Endothelial cell of umbilical vein (primary cell): ENCODE measurements around the gene SETD6. TPM values are rescaled to one million over a fixed set of nuclear protein-coding genes. Genes with fewer than 3 reads are reported as not detected.

ENCODE experiments used
- BruUV-seq: library from RNA; stranded (reverse); fragments of 400-500 nt; replicated peaks from 2 replicates; lab custom pipeline; 2021; lab: Mats Ljungman, UMichigan
- CTCF ChIA-PET: fragments of 300-600, 350-600 bp; sonication (Branson Sonifier 250); formaldehyde crosslinking; loops from one replicate; lab custom pipeline; 2021; ENCODE audit warnings: antibody characterized with exemption, inconsistent platforms; lab: Charles Lee
- POLR2A ChIA-PET: fragments of 300-600, 350-600 bp; sonication (Branson Sonifier 250); formaldehyde crosslinking; loops from one replicate; lab custom pipeline; 2021; ENCODE audit warnings: antibody characterized with exemption, inconsistent platforms; lab: Charles Lee
- DNase-seq: peaks from one replicate; pipeline ENCODE4 v3.0.0-alpha.2; 2011; ENCODE audit warnings: low read depth, low spot score
- FAIRE-seq: peaks from 2 replicates; lab custom pipeline; 2011; peaks lifted over from hg19 to GRCh38; lab: Jason Lieb, UNC
- H2AFZ ChIP-seq: 2 replicates; pipeline ENCODE4 v1.6.0; 2012; ENCODE audit warnings: low read depth, low read length, control low read depth, inconsistent platforms
- H3K27ac ChIP-seq: 2 replicates; pipeline ENCODE4 v1.5.1; 2011; ENCODE audit warnings: low read depth, mild to moderate bottlenecking, control low read depth, low read length, moderate library complexity; ENCODE audit not compliant: insufficient read depth
- H3K27me3 ChIP-seq, 2 experiments: 2 replicates each; pipeline versions ENCODE4 v1.6.0 to v1.6.1; 2011; ENCODE audit warnings: low read length in 2 of 2, mixed read lengths in 1 of 2; ENCODE audit not compliant: control insufficient read depth in 2 of 2, insufficient read depth in 2 of 2
- H3K36me3 ChIP-seq, 2 experiments: 2 replicates in 1 of 2; 3 replicates in 1 of 2; pipeline ENCODE4 v1.5.1; 2011; ENCODE audit warnings: low read length in 2 of 2, mild to moderate bottlenecking in 1 of 2, moderate library complexity in 1 of 2; ENCODE audit not compliant: control insufficient read depth in 2 of 2, insufficient read depth in 2 of 2; ENCODE audit errors: extremely low read depth in 1 of 2
- H3K4me1 ChIP-seq: 3 replicates; pipeline ENCODE4 v1.5.1; 2011; ENCODE audit warnings: mild to moderate bottlenecking, low read length; ENCODE audit not compliant: control insufficient read depth, insufficient read depth; ENCODE audit errors: extremely low read depth
- H3K4me2 ChIP-seq: 2 replicates; pipeline ENCODE4 v1.6.1; 2011; ENCODE audit warnings: low read length, control low read depth, mixed read lengths; ENCODE audit not compliant: insufficient read depth
- H3K4me3 ChIP-seq, 3 experiments: fragments of 200-600 bp in 1 of 3; sonication (generic), shearing (Covaris generic) in 1 of 3; replicated peaks in 1 of 3; 2 replicates each; pipeline ENCODE4 v1.5.1; 2011 to 2016; ENCODE audit warnings: control low read depth in 3 of 3, low read length in 3 of 3, mild to moderate bottlenecking in 2 of 3, inconsistent platforms in 1 of 3, low read depth in 1 of 3, moderate library complexity in 1 of 3; ENCODE audit not compliant: insufficient read depth in 1 of 3
- H3K79me2 ChIP-seq: 2 replicates; pipeline ENCODE4 v1.6.0; 2012; ENCODE audit warnings: low read length, inconsistent platforms; ENCODE audit not compliant: control insufficient read depth, insufficient read depth
- H3K9ac ChIP-seq: replicated peaks from 2 replicates; pipeline ENCODE3; 2011; ENCODE audit warnings: low read length, control low read depth; ENCODE audit not compliant: insufficient read depth; ENCODE audit errors: extremely low read depth
- H3K9me1 ChIP-seq: replicated peaks from 3 replicates; pipeline ENCODE4 v1.6.0; 2011; ENCODE audit warnings: mild to moderate bottlenecking, low read length; ENCODE audit not compliant: control insufficient read depth, insufficient read depth; ENCODE audit errors: extremely low read depth
- H3K9me3 ChIP-seq: replicated peaks from 2 replicates; pipeline ENCODE4 v1.5.1; 2012; ENCODE audit warnings: low read length, inconsistent platforms; ENCODE audit not compliant: control insufficient read depth, insufficient read depth
- H4K20me1 ChIP-seq: replicated peaks from 2 replicates; pipeline ENCODE3; 2011; ENCODE audit warnings: mild to moderate bottlenecking, low read length; ENCODE audit not compliant: control insufficient read depth, insufficient read depth; ENCODE audit errors: extremely low read depth
- EZH2 ChIP-seq: IDR thresholded peaks from 2 replicates; pipeline ENCODE4 v1.6.1; 2012; ENCODE audit warnings: borderline replicate concordance, low read depth, mild to moderate bottlenecking, moderate library complexity, low read length, inconsistent platforms; ENCODE audit not compliant: severe bottlenecking
- FOS ChIP-seq: IDR thresholded peaks from 2 replicates; pipeline ENCODE4 v1.6.1; 2011; ENCODE audit warnings: mild to moderate bottlenecking, low read length, moderate library complexity, borderline replicate concordance; ENCODE audit not compliant: insufficient read depth
- GATA2 ChIP-seq: IDR thresholded peaks from 2 replicates; pipeline ENCODE4 v1.7.0; 2011; ENCODE audit warnings: low read depth, mild to moderate bottlenecking, moderate library complexity, mixed read lengths, low read length; ENCODE audit not compliant: insufficient read length, insufficient read depth
- JUN ChIP-seq: IDR thresholded peaks from 2 replicates; pipeline ENCODE4 v1.6.1; 2011; ENCODE audit warnings: borderline replicate concordance, low read depth; ENCODE audit not compliant: insufficient read length, insufficient read depth
- MYC ChIP-seq: IDR thresholded peaks from one replicate; pipeline ENCODE4 v1.6.1; 2011; ENCODE audit warnings: mild to moderate bottlenecking, low read depth, low read length
- POLR2A ChIP-seq: IDR thresholded peaks from 2 replicates; pipeline ENCODE4 v1.6.1; 2012; ENCODE audit warnings: low read depth, mild to moderate bottlenecking, control low read depth, low read length
- POLR2AphosphoS5 ChIP-seq: IDR thresholded peaks from 2 replicates; pipeline ENCODE4 v1.6.1; 2012; ENCODE audit warnings: low read depth, mild to moderate bottlenecking, control low read depth, low read length, moderate library complexity; ENCODE audit not compliant: insufficient read depth
- dilution Hi-C: fragments of 300-500 bp; cut with MboI; formaldehyde crosslinking; loops from one replicate; pipeline ENCODE4 v1.15.0; 2019; ENCODE audit warnings: low sequenced_read_pairs; ENCODE audit not compliant: extremely low pct_ligation_motif_present
- intact Hi-C: fragments of 100-400 bp; cut with micrococcal nuclease; formaldehyde crosslinking; loops from one replicate; pipeline ENCODE4 v1.10.0; 2022
- polyA plus RNA-seq, 4 experiments: library from polyadenylated mRNA; depleted of rRNA in 3 of 4; stranded (reverse) in 3 of 4; unstranded in 1 of 4; fragments of >200 nt; gene quantifications; 2 replicates each; pipeline versions ENCODE4 v1.2.1 to v1.2.3, GENCODE V29; 2011 to 2012; ENCODE audit warnings: missing spikeins in 1 of 4
- total RNA-seq: library from RNA; stranded (reverse); gene quantifications from 2 replicates; pipeline ENCODE4 v1.2.3, GENCODE V29; 2021
- TF ChIP-seq, protein P1 (sequence below), 2 donors: IDR thresholded peaks; 1 replicate in 1 of 2; 2 replicates in 1 of 2; pipeline ENCODE4 v1.5.1; 2011; ENCODE audit warnings: low read length in 2 of 2, mild to moderate bottlenecking in 2 of 2, moderate library complexity in 2 of 2, control low read depth in 1 of 2, inconsistent platforms in 1 of 2, low read depth in 1 of 2; ENCODE audit not compliant: insufficient read depth in 1 of 2; ENCODE audit errors: extremely low read depth in 1 of 2
- TF ChIP-seq, protein P2 (sequence below): IDR thresholded peaks from 2 replicates; pipeline ENCODE4 v1.6.1; 2011; ENCODE audit not compliant: insufficient read depth, insufficient read length

Gene SETD6
- total and polyA plus RNA-seq, 2 donors (not counting 3 experiments of a cell fraction or from before 2014, with no cell fraction given) = 10.2 to 16.4 TPM

DNA sequence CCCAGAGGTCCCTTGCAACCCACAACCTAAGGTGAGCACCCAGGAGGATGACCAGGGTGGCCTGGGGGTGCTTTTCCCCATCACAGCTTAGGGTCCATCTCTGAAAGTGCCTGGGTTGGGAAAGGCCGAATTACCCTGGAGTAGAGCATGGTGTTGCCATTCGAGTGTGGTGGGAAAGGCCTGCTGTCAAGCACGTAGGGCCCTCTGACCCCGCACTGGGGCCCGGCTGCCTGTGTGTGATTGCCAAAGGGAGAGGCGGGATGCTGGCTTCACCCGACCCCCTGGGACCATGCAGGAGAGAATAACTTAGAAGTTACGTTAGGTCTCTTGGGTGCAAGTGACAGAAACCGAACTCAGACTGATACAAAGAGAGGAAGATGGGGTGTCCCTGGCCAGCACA lies 43.1 kb upstream of the SETD6 start:
- intact Hi-C loops (no loop called here), dilution Hi-C loops (no loop called here)
- Histone ChIP-seq H3K4me1 (peaks cover 12% of the 10 kb centered on the region), H3K36me3 (no peaks in the 10 kb centered on the region), H3K4me2 (no peak overlapping the region), H3K27ac (no peak overlapping the region), H2AFZ (no peak overlapping the region), H3K9ac (no peak overlapping the region), H3K27me3 (no peaks in the 10 kb centered on the region), H3K79me2 (no peaks in the 10 kb centered on the region), H3K9me1 (no peaks in the 10 kb centered on the region), H3K4me3 (no peak overlapping the region), H3K9me3 (no peaks in the 10 kb centered on the region), H4K20me1 (no peaks in the 10 kb centered on the region)
- POLR2A ChIA-PET = no interaction called here
- DNase-seq (no peak), FAIRE-seq (no peak)
- TF ChIP-seq POLR2A (no peak), FOS (no peak), GATA2 (no peak)
- TF ChIP-seq, protein P1, sequence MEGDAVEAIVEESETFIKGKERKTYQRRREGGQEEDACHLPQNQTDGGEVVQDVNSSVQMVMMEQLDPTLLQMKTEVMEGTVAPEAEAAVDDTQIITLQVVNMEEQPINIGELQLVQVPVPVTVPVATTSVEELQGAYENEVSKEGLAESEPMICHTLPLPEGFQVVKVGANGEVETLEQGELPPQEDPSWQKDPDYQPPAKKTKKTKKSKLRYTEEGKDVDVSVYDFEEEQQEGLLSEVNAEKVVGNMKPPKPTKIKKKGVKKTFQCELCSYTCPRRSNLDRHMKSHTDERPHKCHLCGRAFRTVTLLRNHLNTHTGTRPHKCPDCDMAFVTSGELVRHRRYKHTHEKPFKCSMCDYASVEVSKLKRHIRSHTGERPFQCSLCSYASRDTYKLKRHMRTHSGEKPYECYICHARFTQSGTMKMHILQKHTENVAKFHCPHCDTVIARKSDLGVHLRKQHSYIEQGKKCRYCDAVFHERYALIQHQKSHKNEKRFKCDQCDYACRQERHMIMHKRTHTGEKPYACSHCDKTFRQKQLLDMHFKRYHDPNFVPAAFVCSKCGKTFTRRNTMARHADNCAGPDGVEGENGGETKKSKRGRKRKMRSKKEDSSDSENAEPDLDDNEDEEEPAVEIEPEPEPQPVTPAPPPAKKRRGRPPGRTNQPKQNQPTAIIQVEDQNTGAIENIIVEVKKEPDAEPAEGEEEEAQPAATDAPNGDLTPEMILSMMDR (IDR thresholded peaks at IDR 0.05; ENCODE audit: extremely low read depth in 1 of 2, insufficient read depth in 1 of 2, low read depth in 1 of 2, low read length in 2 of 2) = no peak
- no TSS peak for BruUV-seq
- CTCF ChIA-PET = interaction anchor here (6.3 kb wide), 1 partner anchor 134 kb away, joined by 30 read pairs; no protein-coding TSS in a partner anchor

DNA sequence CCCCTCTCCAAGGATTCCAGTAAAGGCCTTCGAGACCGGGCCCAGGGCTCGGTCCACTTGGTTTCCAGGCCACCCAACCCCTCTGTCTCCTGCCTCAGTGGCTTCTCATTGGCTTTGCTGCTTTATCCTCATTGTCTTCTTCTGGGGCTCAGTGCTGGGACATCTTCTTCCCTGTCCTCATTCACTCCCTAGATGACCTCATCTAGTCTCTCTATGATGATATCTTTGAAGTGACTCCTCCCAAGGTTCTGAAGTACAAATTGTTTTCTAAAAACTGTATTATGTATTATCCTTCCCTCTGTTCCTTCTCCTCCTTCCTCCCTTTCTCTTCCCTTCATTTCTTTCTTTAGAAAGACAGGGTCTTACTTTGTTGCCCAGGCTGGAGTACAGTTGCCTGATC lies 42.5 kb upstream of the SETD6 start:
- FAIRE-seq = no peak
- DNase-seq = no peak
- Histone ChIP-seq H2AFZ (no peak overlapping the region), H3K4me2 (no peak overlapping the region), H3K27me3 (no peaks in the 10 kb centered on the region), H4K20me1 (no peaks in the 10 kb centered on the region), H3K9me3 (no peaks in the 10 kb centered on the region), H3K4me1 (peaks cover 12% of the 10 kb centered on the region), H3K79me2 (no peaks in the 10 kb centered on the region), H3K4me3 (no peak overlapping the region), H3K9me1 (no peaks in the 10 kb centered on the region), H3K27ac (no peak overlapping the region), H3K36me3 (no peaks in the 10 kb centered on the region), H3K9ac (no peak overlapping the region)
- intact Hi-C loops (no loop called here), dilution Hi-C loops (no loop called here)
- ChIA-PET POLR2A (no interaction called here), CTCF (interaction anchor here (0.7 to 6.3 kb wide), 5 partner anchors 8 to 135 kb away, joined by 3 to 30 read pairs (median 3); no protein-coding TSS in a partner anchor)
- no TSS peak for BruUV-seq
- no peak for TF ChIP-seq MYC
- no peak for TF ChIP-seq JUN
- TF ChIP-seq, protein P1 (IDR thresholded peaks at IDR 0.05; ENCODE audit: extremely low read depth in 1 of 2, insufficient read depth in 1 of 2, low read depth in 1 of 2, low read length in 2 of 2) = no peak
- TF ChIP-seq GATA2 = no peak
- no peak for TF ChIP-seq FOS
- TF ChIP-seq, protein P2, sequence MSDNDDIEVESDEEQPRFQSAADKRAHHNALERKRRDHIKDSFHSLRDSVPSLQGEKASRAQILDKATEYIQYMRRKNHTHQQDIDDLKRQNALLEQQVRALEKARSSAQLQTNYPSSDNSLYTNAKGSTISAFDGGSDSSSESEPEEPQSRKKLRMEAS = no peak
- no peak for TF ChIP-seq POLR2A
- TF ChIP-seq EZH2 = no peak
- no peak for TF ChIP-seq POLR2AphosphoS5
